GM12892 (cell line): Measurements from ENCODE around the gene NOL4L.

Experiments used
- POLR2A ChIP-seq: IDR thresholded peaks from 2 replicates; pipeline ENCODE4 v1.6.1; 2011; ENCODE audit warnings: low read depth, low read length, control low read depth
- POLR2AphosphoS5 ChIP-seq: IDR thresholded peaks from 2 replicates; pipeline ENCODE4 v1.6.1; 2011; ENCODE audit warnings: low read depth, low read length, control low read depth
- TAF1 ChIP-seq: IDR thresholded peaks from 2 replicates; pipeline ENCODE4 v1.6.1; 2011; ENCODE audit warnings: low read depth, mild to moderate bottlenecking, control low read depth, low read length, borderline replicate concordance

DNA sequence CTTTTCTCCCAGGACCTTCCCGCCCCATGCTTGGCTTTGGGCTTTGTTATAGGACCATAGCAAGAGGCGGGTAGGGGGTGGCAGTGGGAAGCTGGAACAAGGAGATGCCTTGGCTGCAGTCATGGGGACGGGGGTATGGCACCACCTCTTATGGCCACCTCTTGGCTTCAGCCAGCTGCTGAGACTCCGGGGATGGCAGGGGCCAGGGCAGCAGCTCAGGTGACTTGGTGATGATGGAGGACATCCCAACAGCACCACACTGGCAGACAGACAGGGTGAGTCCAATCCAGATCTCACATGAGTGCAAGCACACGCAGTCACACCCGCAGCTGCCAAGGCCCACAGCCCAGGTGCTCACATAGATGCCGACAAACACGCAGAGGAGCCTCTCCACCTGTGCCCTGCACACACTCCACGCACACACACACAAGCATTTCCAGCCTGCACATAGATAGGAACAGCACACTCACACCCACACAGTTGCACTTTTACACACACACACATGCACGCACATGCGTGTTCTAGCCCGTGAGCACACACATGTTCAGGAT lies 6.2 kb downstream of the NOL4L start:
- TF ChIP-seq TAF1: no peak
- TF ChIP-seq POLR2A: no peak
- no peak for TF ChIP-seq POLR2AphosphoS5
